IMR-90 (cell line): ENCODE measurements around the gene CATSPERZ. TPM values are rescaled to one million over a fixed set of nuclear protein-coding genes. Genes with fewer than 3 reads are reported as not detected.

Experiments
- ATAC-seq: fragments of 200-7000 bp; cut with Tn5 transposase; 2 replicates; pipeline ENCODE4 v1.9.1; 2020; ENCODE audit warnings: low read depth, mild to moderate bottlenecking, moderate library complexity
- BruUV-seq: library from RNA; stranded (reverse); fragments of 400-500 nt; replicated peaks from 2 replicates; lab custom pipeline; 2021; lab: Mats Ljungman, UMichigan
- CTCF ChIA-PET: fragments of 300-600 bp; formaldehyde crosslinking; extraction: SDS; loops from one replicate; lab custom pipeline; 2021; ENCODE audit warnings: antibody characterized with exemption; lab: Yijun Ruan, JAX
- POLR2A ChIA-PET: fragments of 300-600 bp; sonication (Branson Sonifier 250); formaldehyde crosslinking; loops from one replicate; lab custom pipeline; 2022; ENCODE audit warnings: antibody characterized with exemption; ENCODE audit not compliant: unreplicated experiment; lab: Charles Lee
- DNase-seq: peaks from one replicate; pipeline ENCODE4 v3.0.0; 2013
- H2AFZ ChIP-seq: replicated peaks from 2 replicates; pipeline ENCODE3; 2013; ENCODE audit warnings: low read length, mild to moderate bottlenecking; ENCODE audit not compliant: poor library complexity
- H2AK5ac ChIP-seq: 2 replicates; pipeline ENCODE4 v1.6.1; 2013; ENCODE audit warnings: low read depth, low read length, inconsistent platforms
- H2AK9ac ChIP-seq: replicated peaks from 2 replicates; pipeline ENCODE3; 2013; ENCODE audit warnings: mild to moderate bottlenecking, low read depth, low read length, moderate library complexity; ENCODE audit not compliant: poor library complexity
- H2BK120ac ChIP-seq: 2 replicates; pipeline ENCODE4 v1.6.1; 2013; ENCODE audit warnings: low read depth, low read length, inconsistent platforms
- H2BK15ac ChIP-seq: 3 replicates; pipeline ENCODE4 v1.6.1; 2013; ENCODE audit warnings: low read depth, low read length, inconsistent platforms
- H2BK20ac ChIP-seq: 2 replicates; pipeline ENCODE4 v1.6.1; 2013; ENCODE audit warnings: low read depth, mild to moderate bottlenecking, inconsistent platforms, low read length, moderate library complexity
- H2BK5ac ChIP-seq: 2 replicates; pipeline ENCODE4 v1.6.1; 2013; ENCODE audit warnings: mild to moderate bottlenecking, low read depth, low read length, inconsistent platforms; ENCODE audit not compliant: poor library complexity, severe bottlenecking
- H3K14ac ChIP-seq: replicated peaks from 2 replicates; pipeline ENCODE4 v1.6.1; 2013; ENCODE audit warnings: low read depth, low read length, inconsistent platforms
- H3K18ac ChIP-seq: 2 replicates; pipeline ENCODE4 v1.6.1; 2013; ENCODE audit warnings: low read depth, low read length, control low read depth
- H3K23ac ChIP-seq: 2 replicates; pipeline ENCODE4 v1.6.1; 2013; ENCODE audit warnings: low read depth, low read length, inconsistent platforms
- H3K27ac ChIP-seq: 2 replicates; pipeline ENCODE4 v1.5.1; 2013; ENCODE audit warnings: mild to moderate bottlenecking, control low read depth, low read length; ENCODE audit not compliant: insufficient read depth
- H3K27me3 ChIP-seq: 2 replicates; pipeline ENCODE4 v1.6.1; 2013; ENCODE audit warnings: low read length; ENCODE audit not compliant: control insufficient read depth, insufficient read depth
- H3K36me3 ChIP-seq: 2 replicates; pipeline ENCODE4 v1.6.1; 2013; ENCODE audit warnings: low read length, mixed read lengths; ENCODE audit not compliant: control insufficient read depth, insufficient read depth
- H3K4ac ChIP-seq: 2 replicates; pipeline ENCODE4 v1.6.1; 2013; ENCODE audit warnings: low read depth, low read length, inconsistent platforms
- H3K4me1 ChIP-seq: 2 replicates; pipeline ENCODE4 v1.6.1; 2013; ENCODE audit warnings: low read length, mixed read lengths; ENCODE audit not compliant: control insufficient read depth, insufficient read depth
- H3K4me2 ChIP-seq: 2 replicates; pipeline ENCODE4 v1.6.1; 2013; ENCODE audit warnings: low read depth, mild to moderate bottlenecking, control low read depth, low read length, moderate library complexity
- H3K4me3 ChIP-seq: 2 replicates; pipeline ENCODE4 v1.5.1; 2013; ENCODE audit warnings: low read depth, mild to moderate bottlenecking, control low read depth, low read length, moderate library complexity; ENCODE audit not compliant: insufficient read depth
- H3K56ac ChIP-seq: 2 replicates; pipeline ENCODE4 v1.6.1; 2013; ENCODE audit warnings: low read length, inconsistent platforms; ENCODE audit not compliant: insufficient read depth; ENCODE audit errors: extremely low read depth
- H3K79me1 ChIP-seq, 2 experiments: 2 replicates each; pipeline ENCODE4 v1.6.1; 2013; ENCODE audit warnings: low read length in 2 of 2, inconsistent platforms in 1 of 2, low read depth in 1 of 2
- H3K9ac ChIP-seq: 2 replicates; pipeline ENCODE4 v1.6.1; 2013; ENCODE audit warnings: low read depth, low read length, control low read depth
- H3K9me1 ChIP-seq: 2 replicates; pipeline ENCODE4 v1.6.1; 2013; ENCODE audit warnings: low read length, inconsistent platforms; ENCODE audit not compliant: insufficient read depth
- H3K9me3 ChIP-seq: 2 replicates; pipeline ENCODE4 v1.6.1; 2013; ENCODE audit warnings: low read length; ENCODE audit not compliant: control insufficient read depth, insufficient read depth
- H4K20me1 ChIP-seq: 2 replicates; pipeline ENCODE4 v1.6.1; 2013; ENCODE audit warnings: low read length, inconsistent platforms; ENCODE audit not compliant: insufficient read depth
- H4K5ac ChIP-seq: 2 replicates; pipeline ENCODE4 v1.6.1; 2013; ENCODE audit warnings: mild to moderate bottlenecking, low read depth, low read length, control low read depth
- H4K8ac ChIP-seq, 2 experiments: 2 replicates each; pipeline ENCODE4 v1.6.1; 2013; ENCODE audit warnings: low read depth in 2 of 2, low read length in 2 of 2, control low read depth in 1 of 2, inconsistent platforms in 1 of 2
- H4K91ac ChIP-seq: 2 replicates; pipeline ENCODE4 v1.6.1; 2013; ENCODE audit warnings: low read depth, low read length, inconsistent platforms; ENCODE audit not compliant: insufficient read depth
- BHLHE40 ChIP-seq: fragments of 150-350 bp; IDR thresholded peaks from 2 replicates; pipeline ENCODE4 v1.6.1; 2016; ENCODE audit warnings: mild to moderate bottlenecking, low read depth, low read length
- CEBPB ChIP-seq: IDR thresholded peaks from 2 replicates; pipeline ENCODE4 v1.6.1; 2012; ENCODE audit warnings: low read depth, low read length, improper control_type of control experiment
- CHD1 ChIP-seq: IDR thresholded peaks from 2 replicates; pipeline ENCODE4 v1.6.1; 2012; ENCODE audit warnings: low read depth, low read length, improper control_type of control experiment
- CTCF ChIP-seq: conservative IDR thresholded peaks from 2 replicates; pipeline ENCODE4 v1.5.1; 2012; ENCODE audit warnings: mild to moderate bottlenecking, low read depth, low read length, improper control_type of control experiment
- ELK1 ChIP-seq: fragments of 150-350 bp; IDR thresholded peaks from 2 replicates; pipeline ENCODE4 v1.6.1; 2016; ENCODE audit warnings: low read depth, mild to moderate bottlenecking, low read length, moderate library complexity, borderline replicate concordance
- FOS ChIP-seq: fragments of 150-350 bp; IDR thresholded peaks from 2 replicates; pipeline ENCODE4 v1.6.1; 2016; ENCODE audit warnings: low read depth, low read length
- MAFK ChIP-seq: IDR thresholded peaks from 2 replicates; pipeline ENCODE4 v1.6.1; 2012; ENCODE audit warnings: low read depth, low read length, improper control_type of control experiment
- MXI1 ChIP-seq: IDR thresholded peaks from 2 replicates; pipeline ENCODE4 v1.6.1; 2012; ENCODE audit warnings: low read depth, mild to moderate bottlenecking, low read length, moderate library complexity, borderline replicate concordance
- NFE2L2 ChIP-seq: fragments of 150-350 bp; IDR thresholded peaks from 2 replicates; pipeline ENCODE4 v1.6.1; 2016; ENCODE audit warnings: low read depth, mild to moderate bottlenecking, low read length
- RCOR1 ChIP-seq: IDR thresholded peaks from 2 replicates; pipeline ENCODE4 v1.6.1; 2012; ENCODE audit warnings: mild to moderate bottlenecking, low read length, improper control_type of control experiment; ENCODE audit not compliant: insufficient replicate concordance
- RFX5 ChIP-seq: IDR thresholded peaks from 2 replicates; pipeline ENCODE4 v1.8.0; 2012; ENCODE audit warnings: low read depth, mild to moderate bottlenecking, low read length, moderate library complexity
- SMC3 ChIP-seq: fragments of 150-350 bp; IDR thresholded peaks from 2 replicates; pipeline ENCODE4 v1.6.1; 2016; ENCODE audit warnings: low read depth, mild to moderate bottlenecking, antibody characterized with exemption, low read length, moderate library complexity
- USF2 ChIP-seq: fragments of 150-350 bp; IDR thresholded peaks from 2 replicates; pipeline ENCODE4 v1.6.1; 2017; ENCODE audit warnings: mild to moderate bottlenecking, antibody characterized with exemption, low read length, low read depth
- WGBS, 2 experiments: methylation state at CpG; one replicate each; pipeline versions ENCODE4 v1.1.5 to v1.1.7; 2013; ENCODE audit warnings: missing lambda C conversion rate in 2 of 2; ENCODE audit not compliant: insufficient read length in 1 of 2; ENCODE audit errors: extremely low coverage in 2 of 2; 5-methylcytosine and 5-hydroxymethylcytosine counted together
- dilution Hi-C: fragments of 300-500 bp; cut with HindIII; formaldehyde crosslinking; loops from one replicate; pipeline ENCODE4 v1.14.3; 2018; ENCODE audit warnings: low sequenced_read_pairs; ENCODE audit not compliant: unreplicated experiment
- in situ Hi-C: fragments of 300-500 bp; cut with MboI; formaldehyde crosslinking; loops from 3 replicates; pipeline ENCODE4 v1.14.3; 2019; ENCODE audit warnings: low sequenced_read_pairs, inconsistent platforms, mixed read lengths
- intact Hi-C: fragments of 100-400 bp; cut with micrococcal nuclease; formaldehyde crosslinking; loops from 2 replicates; pipeline ENCODE4 v1.10.0; 2022
- polyA plus RNA-seq, 3 experiments: library from polyadenylated mRNA; depleted of rRNA; stranded (reverse); fragments of >200 nt; gene quantifications; 2 replicates each; pipeline ENCODE4 v1.2.3, GENCODE V29; 2012; ENCODE audit warnings: low replicate concordance in 1 of 3
- total RNA-seq: library from RNA; depleted of rRNA; stranded (reverse); fragments of >200 nt; gene quantifications from 2 replicates; pipeline ENCODE4 v1.2.3, GENCODE V29; 2012

The CATSPERZ gene
- total and polyA plus RNA-seq, 2 of the 4 experiments (the other 2 are of a cell fraction), result not detected

- Histone ChIP-seq H3K27ac (peak overlapping the region; percentile 86), H3K9ac (peak overlapping the region; percentile 79), H3K4ac (peak overlapping the region; percentile 91), H2BK5ac (peak overlapping the region; percentile 90), H3K9me1 (peaks cover 5% of the 10 kb centered on the region; the same call in 1 of the 2 replicates), H3K56ac (peak overlapping the region; percentile 72; the same call in 1 of the 2 replicates), H3K36me3 (peaks cover 10% of the 10 kb centered on the region; the same call in 1 of the 2 replicates), H4K91ac (peak overlapping the region; percentile 95), H2BK15ac (no peak overlapping the region), H4K20me1 (no peaks in the 10 kb centered on the region; the same call in 1 of the 2 replicates), H3K4me1 (peaks cover 11% of the 10 kb centered on the region), H2AK5ac (peak overlapping the region; percentile 44), H3K23ac (peak overlapping the region; percentile 74), H4K5ac (peak overlapping the region; percentile 51), H3K27me3 (no peaks in the 10 kb centered on the region), H3K4me3 (peak overlapping the region; percentile 56), H4K8ac (peak overlapping the region; percentile 87 to 96), H2BK20ac (no peak overlapping the region), H3K14ac (peak overlapping the region; percentile 62), H3K79me1 (peaks cover 9 to 33% of the 10 kb centered on the region in 2 experiments), H2AK9ac (peak overlapping the region; percentile 98), H3K4me2 (peak overlapping the region; percentile 73), H3K9me3 (no peaks in the 10 kb centered on the region), H2AFZ (peak overlapping the region; percentile 96), H2BK120ac (peak overlapping the region; percentile 22), H3K18ac (no peak overlapping the region; the same call in 1 of the 2 replicates)
- peak; percentile 85 for ATAC-seq
- WGBS, 2 experiments, result 0% methylated on average over 53 of the region's 58 CpGs; no CpG with 5 or more reads in 1 of the 2 experiments
- intact Hi-C loops, result loop anchor here (1.0 kb wide), 2 partner anchors 36 to 39 kb away; partner anchors contain the start of genes DNAJC4 and ESRRA
- dilution Hi-C loops, result no loop called here
- peak; percentile 100 for DNase-seq
- ChIA-PET POLR2A (interaction anchor here (0.6 to 0.7 kb wide), 2 partner anchors 23 to 48 kb away, joined by 3 read pairs; partner anchors contain the start of genes PPP1R14B, PRDX5 and TRMT112), CTCF (interaction anchor here (0.7 to 1.5 kb wide), 3 partner anchors 8 to 65 kb away, joined by 3 to 4 read pairs (median 3); no protein-coding TSS in a partner anchor)
- in situ Hi-C loops, result no loop called here
- no TSS peak for BruUV-seq
- TF ChIP-seq BHLHE40 (0 out of 2 replicates have a peak, but pooled peaks have one; percentile 18), USF2 (no peak), CEBPB (peak; percentile 96), MAFK (no peak), FOS (no peak), SMC3 (no peak), MXI1 (peak; percentile 26; the same call in 1 of the 2 replicates), CHD1 (no peak), RCOR1 (peak; percentile 10), ELK1 (peak; percentile 53; the same call in 1 of the 2 replicates), RFX5 (no peak), CTCF (peak; percentile 17; the same call in 1 of the 2 replicates), NFE2L2 (no peak)
These were observed 30.5 kb upstream of the CATSPERZ start for GRCh38 chr11:64269540-64270220.
